Measurements from ENCODE around the gene ARHGAP8. TPM values are rescaled to one million over a fixed set of nuclear protein-coding genes. Genes with fewer than 3 reads are reported as not detected.

ARHGAP8 gene
- polyA plus RNA-seq, 1 donor, result 16.2 TPM

DNA sequence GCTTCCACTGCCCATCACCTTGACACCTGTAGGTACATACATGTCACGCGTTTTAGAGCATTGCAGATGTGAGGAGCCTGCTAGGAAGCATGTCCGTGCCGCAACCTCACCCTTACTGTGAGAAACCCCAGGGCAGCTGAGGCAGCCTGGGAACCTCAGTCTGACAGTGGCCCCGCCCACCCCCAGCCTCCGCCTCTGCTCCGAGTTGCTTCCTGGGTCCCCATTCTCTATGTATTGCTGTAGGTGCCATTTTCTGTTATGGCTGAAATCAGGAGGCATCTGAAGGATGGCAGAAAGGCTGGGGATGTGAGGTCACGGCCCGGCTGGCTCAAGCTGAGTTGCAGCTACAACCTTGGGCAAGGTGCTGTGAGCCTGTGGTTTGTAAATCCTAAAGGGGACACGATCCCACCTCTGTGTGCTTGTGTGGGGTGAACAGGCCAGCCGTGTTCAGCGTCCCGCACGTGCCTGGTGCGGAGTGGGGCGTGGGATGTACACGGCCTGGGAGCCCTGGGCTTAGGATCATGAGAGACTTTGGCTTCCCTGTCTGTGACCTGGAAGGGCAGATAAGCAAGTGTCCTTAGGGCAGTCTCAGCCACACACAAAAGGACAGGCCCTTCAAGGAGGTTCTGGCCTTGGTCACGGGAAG, 154.7 kb downstream of the ARHGAP8 start:
- Histone ChIP-seq H3K36me3 (ENCODE audit: control insufficient read depth, insufficient read depth, low read length) (no peaks in the 10 kb centered on the region), H3K27me3 (ENCODE audit: control insufficient read depth, insufficient read depth, low read length) (no peaks in the 10 kb centered on the region), H3K4me1 (ENCODE audit: control insufficient read depth, insufficient read depth, low read length) (no peaks in the 10 kb centered on the region), H3K27ac (ENCODE audit: low read length) (no peak overlapping the region), H3K9me3 (ENCODE audit: control insufficient read depth, low read depth, low read length) (no peaks in the 10 kb centered on the region), H3K4me3 (ENCODE audit: low read length) (no peak overlapping the region)
- DNase-seq, result no peak
- no CpG with 5 or more reads among the region's 18 CpGs for WGBS (ENCODE audit: insufficient coverage, low lambda C conversion rate)

DNA sequence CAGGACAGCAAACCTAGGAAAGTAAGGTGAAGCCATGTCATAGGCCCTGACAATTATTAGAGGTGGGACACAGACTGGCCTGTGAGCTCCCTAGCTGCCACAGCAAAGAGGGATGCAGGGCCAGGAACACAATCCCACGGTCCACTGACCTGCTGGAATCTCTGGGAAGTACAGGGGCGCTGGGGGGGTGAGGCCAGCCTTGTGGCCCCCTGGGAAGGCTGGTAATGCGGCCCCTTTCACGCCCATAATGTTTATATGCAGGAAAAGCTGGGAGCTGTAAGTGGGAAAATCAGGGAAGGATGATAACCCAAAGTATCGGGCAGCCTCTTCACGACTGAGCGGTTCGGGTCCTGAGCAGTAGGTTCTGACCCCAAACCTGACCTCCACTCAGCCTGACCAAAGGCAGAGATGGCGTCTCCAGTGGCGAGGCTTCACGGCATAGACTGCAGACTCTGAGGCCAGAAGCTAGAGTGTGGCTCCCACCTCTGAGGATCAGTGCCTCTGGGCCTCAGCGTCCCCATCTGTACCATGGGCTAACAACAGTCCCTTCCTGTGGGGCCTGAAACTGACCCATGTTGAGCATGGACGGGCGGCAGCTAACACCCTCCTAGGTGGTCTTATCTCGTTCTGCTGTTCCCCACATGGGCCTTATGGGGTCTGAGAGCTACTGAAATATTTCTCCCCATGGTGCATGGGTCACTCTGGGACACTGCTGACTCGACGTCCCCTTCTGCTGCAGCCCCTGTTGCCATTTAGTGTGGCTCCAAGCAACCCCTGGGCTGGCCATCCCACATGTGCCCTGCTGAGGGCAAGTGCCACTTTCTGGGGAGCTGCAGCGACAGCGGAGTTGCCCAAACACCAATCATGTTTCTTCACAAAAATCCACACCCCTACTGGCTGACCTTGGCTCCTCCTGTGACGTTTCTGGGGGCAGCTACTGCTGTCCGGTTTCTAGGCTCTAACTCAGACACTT, 155.7 kb downstream of the ARHGAP8 start:
- no CpG with 5 or more reads among the region's 21 CpGs for WGBS (ENCODE audit: insufficient coverage, low lambda C conversion rate)
- Histone ChIP-seq H3K4me3 (ENCODE audit: low read length) (no peak overlapping the region), H3K27me3 (ENCODE audit: control insufficient read depth, insufficient read depth, low read length) (no peaks in the 10 kb centered on the region), H3K27ac (ENCODE audit: low read length) (no peak overlapping the region), H3K4me1 (ENCODE audit: control insufficient read depth, insufficient read depth, low read length) (no peaks in the 10 kb centered on the region), H3K9me3 (ENCODE audit: control insufficient read depth, low read depth, low read length) (no peaks in the 10 kb centered on the region), H3K36me3 (ENCODE audit: control insufficient read depth, insufficient read depth, low read length) (no peaks in the 10 kb centered on the region)
- DNase-seq, result no peak

DNA sequence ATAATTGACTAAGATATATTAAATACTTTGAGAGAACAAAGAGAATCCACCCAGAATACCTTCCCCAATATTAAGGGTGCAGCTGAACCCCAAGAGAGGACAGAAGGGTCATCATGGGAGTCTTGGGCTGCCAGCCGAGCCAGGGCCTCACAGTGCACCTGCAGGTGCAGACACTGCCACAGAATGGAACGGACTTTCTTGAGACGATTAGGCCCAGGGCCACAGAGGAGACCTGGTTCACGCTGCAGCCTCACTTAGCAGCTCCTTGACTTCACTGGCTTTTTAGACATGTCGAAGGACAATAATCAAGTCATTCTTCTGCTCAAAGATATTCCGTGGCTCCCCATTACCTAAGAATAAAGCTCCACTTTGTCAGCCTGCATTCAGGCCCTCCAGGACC, 156.9 kb downstream of the ARHGAP8 start:
- no CpG with 5 or more reads among the region's 6 CpGs for WGBS (ENCODE audit: insufficient coverage, low lambda C conversion rate)
- no peaks in the 10 kb centered on the region for H3K36me3 ChIP-seq (ENCODE audit: control insufficient read depth, insufficient read depth, low read length)
- no peak overlapping the region for H3K4me3 ChIP-seq (ENCODE audit: low read length)
- no peak overlapping the region for H3K27ac ChIP-seq (ENCODE audit: low read length)
- no peaks in the 10 kb centered on the region for H3K4me1 ChIP-seq (ENCODE audit: control insufficient read depth, insufficient read depth, low read length)
- H3K27me3 ChIP-seq (ENCODE audit: control insufficient read depth, insufficient read depth, low read length), result no peaks in the 10 kb centered on the region
- H3K9me3 ChIP-seq (ENCODE audit: control insufficient read depth, low read depth, low read length), result no peaks in the 10 kb centered on the region
- no peak for DNase-seq

Other genes with a start within 250 kb of the ARHGAP8 start
- gene PRR5, start 50.4 kb upstream of the ARHGAP8 start, polyA plus RNA-seq, result 44.5 TPM

Data from large intestine (tissue), 3 donors.